Heart right ventricle (tissue), 16 donors: ENCODE data around the gene HAPSTR1. TPM values are rescaled to one million over a fixed set of nuclear protein-coding genes. Genes with fewer than 3 reads are reported as not detected.

Source experiments
- ATAC-seq, 8 donors: fragments of 200-7000 bp; cut with Tn5 transposase; one replicate each; pipeline ENCODE4 v1.9.1; 2020; ENCODE audit warnings: mild to moderate bottlenecking in 8 of 8, moderate library complexity in 8 of 8, moderate number of reproducible peaks in 1 of 8
- DNase-seq, 2 donors: peaks; one replicate each; pipeline ENCODE4 v3.0.0-alpha.2; 2020
- H3K27ac ChIP-seq, 10 donors: fragments of 200-600 bp; sonication (generic) in 2 of 10; one replicate each; pipeline versions ENCODE4 v1.5.0 to v1.8.0; 2020 to 2022; ENCODE audit warnings: mild to moderate bottlenecking in 3 of 10
- H3K27me3 ChIP-seq, 7 donors: fragments of 200-600 bp; one replicate each; pipeline ENCODE4 v1.8.0; 2021 to 2022; ENCODE audit warnings: mild to moderate bottlenecking in 2 of 7
- H3K36me3 ChIP-seq, 9 donors: fragments of 200-600 bp; sonication (generic) in 1 of 9; one replicate each; pipeline versions ENCODE4 v1.5.0 to v1.8.0; 2020 to 2022; ENCODE audit warnings: mild to moderate bottlenecking in 2 of 9
- H3K4me1 ChIP-seq, 9 donors: fragments of 200-600 bp; sonication (generic) in 1 of 9; one replicate each; pipeline versions ENCODE4 v1.5.0 to v1.8.0; 2020 to 2022; ENCODE audit warnings: mild to moderate bottlenecking in 4 of 9
- H3K4me3 ChIP-seq, 10 donors: fragments of 200-600 bp; sonication (generic) in 2 of 10; one replicate each; pipeline versions ENCODE4 v1.5.0 to v1.8.0; 2020 to 2022; ENCODE audit warnings: mild to moderate bottlenecking in 7 of 10, moderate library complexity in 2 of 10
- H3K9me3 ChIP-seq, 11 donors: fragments of 200-600 bp in 10 of 11; sonication (generic) in 2 of 11; one replicate each; pipeline versions ENCODE4 v1.5.0 to v1.8.0; 2013 to 2022; ENCODE audit warnings: mild to moderate bottlenecking in 2 of 11, control low read depth in 1 of 11, moderate library complexity in 1 of 11
- CTCF ChIP-seq, 9 donors: fragments of 200-600 bp; sonication (generic) in 2 of 9; IDR thresholded peaks; one replicate each; pipeline versions ENCODE4 v1.5.0 to v1.8.0; 2021 to 2022; ENCODE audit warnings: antibody characterized with exemption in 9 of 9, mild to moderate bottlenecking in 5 of 9, moderate library complexity in 1 of 9
- WGBS, 2 donors: extraction: QIAGEN DNeasy Blood & Tissue Kit; methylation state at CpG; one replicate each; pipeline ENCODE4 v1.1.7; 2013; ENCODE audit warnings: inconsistent platforms in 1 of 2; 5-methylcytosine and 5-hydroxymethylcytosine counted together
- intact Hi-C, 10 donors: fragments of 100-400 bp; cut with DNase I; formaldehyde crosslinking; loops; one replicate each; pipeline versions ENCODE4 v1.11.1 to v1.14.2; 2022
- polyA plus RNA-seq, 2 donors: library from polyadenylated mRNA; stranded (reverse); fragments of 200-250 nt; gene quantifications; one replicate each; pipeline ENCODE4 v1.2.3, GENCODE V29; 2013
- total RNA-seq, 10 donors: library from RNA; stranded (reverse); fragmentation: NEBNext Ultra II Directional in 3 of 10; extraction: Animal tissue kit (Norgen Biotek cat#: 25700) in 3 of 10; gene quantifications; one replicate each; pipeline versions ENCODE4 v1.2.1 to v1.2.4, GENCODE V29; 2021 to 2023
- donor health status: Arrhythmogenic right ventricular cardiomyopathy.
- donor health status: ischemic (EF 13 %, LVEDD 7.1; RV severe dilation, severe dysfunction).
- donor health status: healthy with polysubstance abuse.
- donor health status: DM: no; HTN: yes; CAD: no.
- donor health status: DM: no; HTN: no; CAD: no.
- donor health status: ischemic (EF 25% LVEDD 6.9; RV normal size, moderate dysfunction).
- donor health status: ischemic (EF 25% LVEDD 5.7; RV mildly dilated, moderate dysfunction).
- donor health status: healthy.
- donor health status: DM: yes; HTN: yes; CAD: no.
- donor health status: Ischemic cardiomyopathy.
- donor health status: ischemic (EF 35%, LVEDD 5.7; RV mildly dilated, moderate dysfunction).
- donor health status: nonischemic (EF 11% LVEDD 7.7; RV severe dilation, severe dysfunction).
- donor health status: DM: yes; HTN: yes; CAD: no.
- donor health status: PGD.
- donor health status: ischemic (EF 29% LVEDD 5.4; RV normal size, mild dysfunction).
- donor health status: nonischemic (EF 23%, LVEDD 6.1; RV moderate dilation, normal function).

HAPSTR1 gene
- total and polyA plus RNA-seq, 12 donors, result 10.2 to 74.7 (median 63.7) TPM

GRCh38 chr16:9105189-9105588 is 13.7 kb downstream of the HAPSTR1 start:
- no peaks in the 10 kb centered on the region for H3K27me3 ChIP-seq
- ATAC-seq, result no peak
- TF ChIP-seq CTCF (IDR thresholded peaks at IDR 0.05), result no peak

GRCh38 chr16:9107025-9107970 is 15.9 kb downstream of the HAPSTR1 start:
- ATAC-seq (peak in 2 of 8 donors; percentile 18 to 40), DNase-seq (no peak)
- Histone ChIP-seq H3K9me3 (no peaks in the 10 kb centered on the region), H3K4me3 (no peak overlapping the region), H3K27me3 (no peaks in the 10 kb centered on the region), H3K4me1 (peaks cover 24 to 100% (median 100%) of the 10 kb centered on the region in 9 donors), H3K27ac (no peak overlapping the region), H3K36me3 (peaks cover 0 to 96% (median 35%) of the 10 kb centered on the region in 9 donors)
- intact Hi-C loops, result no loop called here
- WGBS, 2 donors, result 70% methylated on average over 9 of the region's 9 CpGs
- no peak for TF ChIP-seq CTCF (IDR thresholded peaks at IDR 0.05)

More at GRCh38 chr16:9105189-9105588, 13.7 kb downstream of the HAPSTR1 start:
- Histone ChIP-seq H3K4me3 (no peak overlapping the region), H3K36me3 (peaks cover 0 to 97% (median 31%) of the 10 kb centered on the region in 9 donors), H3K4me1 (peaks cover 24 to 100% (median 100%) of the 10 kb centered on the region in 9 donors), H3K9me3 (no peaks in the 10 kb centered on the region), H3K27ac (no peak overlapping the region)
- intact Hi-C loops, result no loop called here
- DNase-seq, result no peak

GRCh38 chr16:9109255-9109654 is 17.8 kb downstream of the HAPSTR1 start:
- intact Hi-C loops, result no loop called here
- peaks cover 22 to 100% (median 100%) of the 10 kb centered on the region in 9 donors for H3K4me1 ChIP-seq
- peak overlapping the region in 1 of 10 donors; percentile 7 for H3K4me3 ChIP-seq
- TF ChIP-seq CTCF (IDR thresholded peaks at IDR 0.05), result no peak
- peak overlapping the region in 1 of 10 donors; percentile 16 for H3K27ac ChIP-seq
- DNase-seq, result no peak
- peak in 1 of 8 donors; percentile 43 for ATAC-seq
- 66 to 70% methylated on average over 4 of the region's 4 CpGs for WGBS, 2 donors
- H3K36me3 ChIP-seq, result peaks cover 0 to 77% (median 22%) of the 10 kb centered on the region in 9 donors
- no peaks in the 10 kb centered on the region for H3K9me3 ChIP-seq
- no peaks in the 10 kb centered on the region for H3K27me3 ChIP-seq

GRCh38 chr16:9112166-9112843 is 20.9 kb downstream of the HAPSTR1 start:
- H3K36me3 ChIP-seq, result peaks cover 0 to 73% (median 18%) of the 10 kb centered on the region in 9 donors
- H3K27ac ChIP-seq, result peak overlapping the region in 2 of 10 donors; percentile 1 to 28
- DNase-seq, result no peak
- ATAC-seq, result peak in 5 of 8 donors; percentile 48 to 59 (median 53)
- intact Hi-C loops, result no loop called here
- TF ChIP-seq CTCF (IDR thresholded peaks at IDR 0.05), result no peak
- WGBS, 2 donors, result 36 to 40% methylated on average over 5 of the region's 5 CpGs
- no peaks in the 10 kb centered on the region for H3K9me3 ChIP-seq
- H3K27me3 ChIP-seq, result no peaks in the 10 kb centered on the region
- no peak overlapping the region for H3K4me3 ChIP-seq
- H3K4me1 ChIP-seq, result peaks cover 13 to 99% (median 91%) of the 10 kb centered on the region in 9 donors
